Small intestine (tissue), 7 donors: Measurements from ENCODE around the gene HOTAIR. TPM values are rescaled to one million over a fixed set of nuclear protein-coding genes. Genes with fewer than 3 reads are reported as not detected.

Source experiments
- DNase-seq, 2 donors: peaks; one replicate each; pipeline versions ENCODE4 v3.0.0 to v3.0.0-alpha.2; 2013
- FAIRE-seq: peaks from 2 replicates; lab custom pipeline; 2012; peaks lifted over from hg19 to GRCh38; lab: Jason Lieb, UNC
- H3K27ac ChIP-seq, 3 donors: one replicate each; pipeline ENCODE4 v1.5.1; 2013; ENCODE audit warnings: low read length in 2 of 3, mild to moderate bottlenecking in 2 of 3, control low read depth in 1 of 3, inconsistent platforms in 1 of 3, low read depth in 1 of 3, moderate library complexity in 1 of 3
- H3K27me3 ChIP-seq, 3 donors: one replicate each; pipeline ENCODE4 v1.6.1; 2013; ENCODE audit warnings: low read length in 3 of 3, inconsistent platforms in 1 of 3; ENCODE audit not compliant: control insufficient read depth in 3 of 3, insufficient read depth in 3 of 3
- H3K36me3 ChIP-seq, 3 donors: one replicate each; pipeline ENCODE4 v1.6.1; 2013; ENCODE audit warnings: low read length in 3 of 3, inconsistent platforms in 1 of 3, low read depth in 1 of 3, mild to moderate bottlenecking in 1 of 3, moderate library complexity in 1 of 3; ENCODE audit not compliant: control insufficient read depth in 3 of 3, insufficient read depth in 2 of 3
- H3K4me1 ChIP-seq, 3 donors: one replicate each; pipeline ENCODE4 v1.6.1; 2013; ENCODE audit warnings: low read length in 2 of 3, inconsistent platforms in 1 of 3, low read depth in 1 of 3, mild to moderate bottlenecking in 1 of 3, moderate library complexity in 1 of 3; ENCODE audit not compliant: control insufficient read depth in 3 of 3, insufficient read depth in 2 of 3
- H3K4me3 ChIP-seq, 3 donors: one replicate each; pipeline ENCODE4 v1.5.1; 2013; ENCODE audit warnings: low read length in 3 of 3, control low read depth in 1 of 3, inconsistent platforms in 1 of 3, low read depth in 1 of 3, mild to moderate bottlenecking in 1 of 3, moderate library complexity in 1 of 3
- H3K9me3 ChIP-seq, 2 donors: one replicate each; pipeline ENCODE4 v1.6.1; 2013; ENCODE audit warnings: low read depth in 1 of 2, low read length in 1 of 2; ENCODE audit not compliant: control insufficient read depth in 2 of 2, insufficient read depth in 1 of 2
- WGBS, 3 donors: extraction: QIAGEN DNeasy Blood & Tissue Kit; methylation state at CpG; one replicate each; pipeline ENCODE4 v1.1.7; 2013; 5-methylcytosine and 5-hydroxymethylcytosine counted together
- polyA plus RNA-seq, 4 donors: library from polyadenylated mRNA; stranded (reverse) in 3 of 4; unstranded in 1 of 4; fragments of 200-250 nt in 3 of 4; fragments of 120-200 nt in 1 of 4; gene quantifications; one replicate each; pipeline versions ENCODE4 v1.2.1 to v1.2.3, GENCODE V29; 2013
- donor health status: healthy with polysubstance abuse.
- donor health status: control.
- donor health status: control.
- donor health status: Bipolar disorder and iron deficiency.
- donor health status: healthy.

Gene HOTAIR
- polyA plus RNA-seq, 4 donors: 0.24 TPM; not detected in 3

GRCh38 chr12:53998110-53998899, 23.6 kb upstream of the HOTAIR start:
- H3K36me3 ChIP-seq: no peaks in the 10 kb centered on the region
- H3K4me1 ChIP-seq: peaks cover 4 to 31% (median 4%) of the 10 kb centered on the region in 3 donors
- DNase-seq (no peak), FAIRE-seq (no peak)
- no peak overlapping the region for H3K4me3 ChIP-seq
- no peak overlapping the region for H3K27ac ChIP-seq
- peaks cover 0 to 100% (median 79%) of the 10 kb centered on the region in 3 donors for H3K27me3 ChIP-seq
- 8 to 19% (median 10%) methylated on average over 11 of the region's 11 CpGs for WGBS, 3 donors
- peaks cover 0 to 3% of the 10 kb centered on the region in 2 donors for H3K9me3 ChIP-seq

GRCh38 chr12:53997204-53998109, 22.7 kb upstream of the HOTAIR start:
- Histone ChIP-seq H3K27me3 (peaks cover under 1 to 100% (median 77%) of the 10 kb centered on the region in 3 donors), H3K4me1 (peaks cover 4 to 31% (median 4%) of the 10 kb centered on the region in 3 donors), H3K4me3 (no peak overlapping the region), H3K27ac (no peak overlapping the region), H3K36me3 (no peaks in the 10 kb centered on the region), H3K9me3 (peaks cover 0 to 3% of the 10 kb centered on the region in 2 donors)
- no peak for DNase-seq
- FAIRE-seq: no peak
- 6 to 12% (median 8%) methylated on average over 32 to 35 of the region's 35 CpGs for WGBS, 3 donors

- DNase-seq (no peak), FAIRE-seq (no peak)
- H3K4me1 ChIP-seq: peaks cover 4 to 31% (median 4%) of the 10 kb centered on the region in 3 donors
- peak overlapping the region in 2 of 3 donors; percentile 17 to 64 for H3K4me3 ChIP-seq
- peaks cover 0 to 3% of the 10 kb centered on the region in 2 donors for H3K9me3 ChIP-seq
- H3K27ac ChIP-seq: no peak overlapping the region
- no peaks in the 10 kb centered on the region for H3K36me3 ChIP-seq
- 33 to 37% (median 34%) methylated on average over 28 to 29 of the region's 29 CpGs for WGBS, 3 donors
- H3K27me3 ChIP-seq: peaks cover 7 to 100% (median 78%) of the 10 kb centered on the region in 3 donors
Measured at GRCh38 chr12:53996240-53997203, 21.8 kb upstream of the HOTAIR start.

GRCh38 chr12:53995378-53996239, 20.9 kb upstream of the HOTAIR start:
- DNase-seq: peak; percentile 62 to 81
- Histone ChIP-seq H3K36me3 (no peaks in the 10 kb centered on the region), H3K4me3 (peak overlapping the region in 2 of 3 donors; percentile 17 to 64), H3K9me3 (peaks cover 0 to 3% of the 10 kb centered on the region in 2 donors), H3K27ac (no peak overlapping the region), H3K4me1 (peaks cover 4 to 31% (median 4%) of the 10 kb centered on the region in 3 donors), H3K27me3 (peaks cover 7 to 100% (median 79%) of the 10 kb centered on the region in 3 donors)
- FAIRE-seq: no peak
- 1 to 4% (median 2%) methylated on average over 48 of the region's 48 CpGs for WGBS, 3 donors

DNA sequence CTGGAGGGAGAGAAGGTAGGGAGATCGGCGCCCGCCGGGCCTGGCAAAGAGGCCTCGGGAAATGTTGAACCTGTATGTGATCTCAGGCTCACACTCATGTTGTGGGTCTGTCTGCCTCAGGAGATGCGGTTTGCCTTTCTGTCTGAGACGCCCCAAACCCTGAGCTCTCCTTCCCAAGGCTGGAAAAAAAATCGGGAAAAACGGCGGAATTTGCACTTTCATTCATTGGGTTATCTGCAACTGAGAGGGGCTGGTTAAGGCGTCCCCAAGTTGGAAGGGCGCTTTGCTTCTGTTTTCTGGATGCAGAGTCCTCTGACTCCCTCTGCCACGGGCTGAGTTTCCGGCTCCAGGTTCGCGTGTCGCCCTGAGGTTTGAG, 20.2 kb upstream of the HOTAIR start:
- peaks cover 7 to 100% (median 76%) of the 10 kb centered on the region in 3 donors for H3K27me3 ChIP-seq
- peak overlapping the region in 1 of 3 donors; percentile 64 for H3K4me3 ChIP-seq
- peaks cover 0 to 3% of the 10 kb centered on the region in 2 donors for H3K9me3 ChIP-seq
- WGBS, 3 donors: 4 to 8% (median 4%) methylated on average over 17 of the region's 17 CpGs
- H3K27ac ChIP-seq: no peak overlapping the region
- FAIRE-seq: no peak
- H3K36me3 ChIP-seq: no peaks in the 10 kb centered on the region
- H3K4me1 ChIP-seq: peaks cover 4 to 28% (median 4%) of the 10 kb centered on the region in 3 donors
- no peak for DNase-seq

DNA sequence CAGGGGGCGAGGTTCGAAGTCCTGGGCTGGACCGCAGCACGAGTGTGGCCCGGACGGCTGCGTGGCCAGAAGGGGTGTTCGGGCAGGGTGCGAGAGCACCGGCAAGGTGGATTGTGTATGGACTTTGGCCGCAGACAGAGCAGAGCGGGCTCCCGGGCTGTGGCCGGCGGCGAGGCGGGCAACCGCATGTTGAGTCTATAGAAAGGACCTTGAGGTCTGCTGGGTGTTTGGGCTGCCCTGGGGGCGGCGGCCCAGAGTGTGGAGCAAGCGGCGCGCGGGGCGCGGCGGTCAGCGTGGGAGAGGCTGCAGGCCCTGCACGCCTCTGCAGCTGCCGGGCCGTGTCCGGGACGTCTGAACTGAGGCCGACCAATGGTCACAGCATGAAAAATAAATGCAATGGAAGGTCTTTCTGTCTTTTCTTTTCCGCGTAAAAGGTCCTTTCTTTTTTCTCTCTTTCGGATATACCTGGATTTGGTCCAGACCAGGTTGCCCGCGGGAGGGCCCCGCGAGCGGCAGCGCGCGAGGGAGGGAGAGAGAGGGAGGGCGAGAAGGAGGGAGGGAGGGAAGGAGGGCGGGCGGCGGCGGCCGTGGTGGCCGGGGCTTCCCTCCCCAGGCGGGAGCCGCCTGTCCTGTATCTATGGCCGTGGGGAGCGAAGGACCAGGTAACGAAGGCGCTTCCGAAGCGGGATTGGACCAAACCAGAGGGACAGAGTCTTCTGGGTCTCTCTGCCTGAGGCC, 19.7 kb upstream of the HOTAIR start:
- Histone ChIP-seq H3K36me3 (no peaks in the 10 kb centered on the region), H3K4me3 (no peak overlapping the region), H3K27me3 (peaks cover 7 to 100% (median 75%) of the 10 kb centered on the region in 3 donors), H3K4me1 (peaks cover 4 to 25% (median 4%) of the 10 kb centered on the region in 3 donors), H3K27ac (no peak overlapping the region), H3K9me3 (peaks cover 0 to 3% of the 10 kb centered on the region in 2 donors)
- FAIRE-seq: no peak
- DNase-seq: peak; percentile 37 to 58
- 3 to 5% (median 3%) methylated on average over 52 to 60 of the region's 60 CpGs for WGBS, 3 donors

GRCh38 chr12:53994009-53994263, 19.2 kb upstream of the HOTAIR start:
- no peak overlapping the region for H3K27ac ChIP-seq
- H3K4me1 ChIP-seq: peaks cover 4 to 29% (median 4%) of the 10 kb centered on the region in 3 donors
- H3K27me3 ChIP-seq: peaks cover 7 to 100% (median 75%) of the 10 kb centered on the region in 3 donors
- no peaks in the 10 kb centered on the region for H3K36me3 ChIP-seq
- WGBS, 3 donors: 3 to 7% (median 3%) methylated on average over 19 of the region's 19 CpGs
- H3K9me3 ChIP-seq: peaks cover 0 to 3% of the 10 kb centered on the region in 2 donors
- peak in 1 of 2 donors; percentile 37 for DNase-seq
- no peak for FAIRE-seq
- H3K4me3 ChIP-seq: no peak overlapping the region
